ENCODE results near the gene THEMIS2. TPM values are rescaled to one million over a fixed set of nuclear protein-coding genes. Genes with fewer than 3 reads are reported as not detected.
"Not testable (repeated sequence)": the region's sequence is repeated elsewhere in the genome, so short reads cannot be mapped to it uniquely, and the experiment has no call there.

THEMIS2 gene
- total and polyA plus RNA-seq, 2 experiments from 2014 or later: 0.92 to 1.7 TPM

- Histone ChIP-seq H3K4me3 (no peak overlapping the region), H3K27ac (no peak overlapping the region), H3K4me1 (ENCODE audit: low read depth) (no peaks in the 10 kb centered on the region), H3K36me3 (peaks cover 50% of the 10 kb centered on the region), H3K27me3 (no peaks in the 10 kb centered on the region), H3K9me3 (ENCODE audit: low read depth) (no peaks in the 10 kb centered on the region)
- no peak for TF ChIP-seq CTCF (IDR thresholded peaks at IDR 0.05; ENCODE audit: low read depth, low read length)
- no peak for DNase-seq (ENCODE audit: low read depth in 1 of 2, low spot score in 1 of 2)
Observed at GRCh38 chr1:27849951-27850350, 22.4 kb upstream of the THEMIS2 start.

- H3K36me3 ChIP-seq: peaks cover 11% of the 10 kb centered on the region
- no peaks in the 10 kb centered on the region for H3K9me3 ChIP-seq (ENCODE audit: low read depth)
- no peak for DNase-seq (ENCODE audit: low read depth in 1 of 2, low spot score in 1 of 2)
- no peak overlapping the region for H3K27ac ChIP-seq
- H3K4me3 ChIP-seq: no peak overlapping the region
- no peaks in the 10 kb centered on the region for H3K27me3 ChIP-seq
- TF ChIP-seq CTCF (IDR thresholded peaks at IDR 0.05; ENCODE audit: low read depth, low read length): no peak
- H3K4me1 ChIP-seq (ENCODE audit: low read depth): no peaks in the 10 kb centered on the region
Observed at GRCh38 chr1:27855085-27855484, 17.3 kb upstream of the THEMIS2 start.

- no peaks in the 10 kb centered on the region for H3K27me3 ChIP-seq
- H3K4me1 ChIP-seq (ENCODE audit: low read depth): no peaks in the 10 kb centered on the region
- H3K4me3 ChIP-seq: no peak overlapping the region
- H3K36me3 ChIP-seq: peaks cover under 1% of the 10 kb centered on the region
- H3K9me3 ChIP-seq (ENCODE audit: low read depth): no peaks in the 10 kb centered on the region
- H3K27ac ChIP-seq: no peak overlapping the region
- no peak for DNase-seq (ENCODE audit: low read depth in 1 of 2, low spot score in 1 of 2)
- TF ChIP-seq CTCF (IDR thresholded peaks at IDR 0.05; ENCODE audit: low read depth, low read length): no peak
Observed at GRCh38 chr1:27856561-27857343, 15.6 kb upstream of the THEMIS2 start.

GRCh38 chr1:27857552-27857951 lies 14.8 kb upstream of the THEMIS2 start:
- H3K27me3 ChIP-seq; DNase-seq (ENCODE audit: low read depth in 1 of 2, low spot score in 1 of 2); H3K4me3 ChIP-seq; H3K36me3 ChIP-seq; H3K4me1 ChIP-seq (ENCODE audit: low read depth); H3K27ac ChIP-seq; H3K9me3 ChIP-seq (ENCODE audit: low read depth): not testable (repeated sequence)

- no peaks in the 10 kb centered on the region for H3K36me3 ChIP-seq
- no peak overlapping the region for H3K27ac ChIP-seq
- H3K9me3 ChIP-seq (ENCODE audit: low read depth): no peaks in the 10 kb centered on the region
- no peaks in the 10 kb centered on the region for H3K27me3 ChIP-seq
- no peak overlapping the region for H3K4me3 ChIP-seq
- peak; percentile 81 to 91 for DNase-seq (ENCODE audit: low read depth in 1 of 2, low spot score in 1 of 2)
- peak; percentile 98 for TF ChIP-seq CTCF (IDR thresholded peaks at IDR 0.05; ENCODE audit: low read depth, low read length)
- H3K4me1 ChIP-seq (ENCODE audit: low read depth): no peaks in the 10 kb centered on the region
Observed at GRCh38 chr1:27858072-27858948, 14.0 kb upstream of the THEMIS2 start.

Measured in cardiac muscle cell (in vitro differentiated cells and primary cell).